HepG2 (cell line): Measurements from ENCODE around the gene MGAT5. TPM values are rescaled to one million over a fixed set of nuclear protein-coding genes. Genes with fewer than 3 reads are reported as not detected.

Experiments
- CREM ChIP-seq, 2 experiments: sonication (generic) in 1 of 2; formaldehyde crosslinking in 1 of 2; IDR thresholded peaks; 2 replicates each; pipeline versions ENCODE4 v1.4.0 to v1.6.1; 2016 to 2020; ENCODE audit warnings: antibody characterized with exemption in 1 of 2, mild to moderate bottlenecking in 1 of 2, missing genetic modification reagents in 1 of 2
- EED ChIP-seq: sonication (generic); formaldehyde crosslinking; IDR thresholded peaks from 2 replicates; pipeline ENCODE4 v1.5.0; 2020; ENCODE audit warnings: mild to moderate bottlenecking, missing genetic modification reagents
- FOSL2 ChIP-seq: sonication (generic); formaldehyde crosslinking; IDR thresholded peaks from 2 replicates; pipeline ENCODE4 v1.4.0; 2020; ENCODE audit warnings: missing genetic modification reagents
- FOXP1 ChIP-seq, 2 experiments: fragments of 450-650 bp in 1 of 2; IDR thresholded peaks; 2 replicates each; pipeline ENCODE4 v1.6.1; 2017 to 2018; ENCODE audit warnings: antibody characterized with exemption in 1 of 2
- HMG20A ChIP-seq: IDR thresholded peaks from 2 replicates; pipeline ENCODE4 v1.6.1; 2016; ENCODE audit warnings: borderline replicate concordance
- KAT7 ChIP-seq: IDR thresholded peaks from 2 replicates; pipeline ENCODE4 v1.6.1; 2018; ENCODE audit warnings: borderline replicate concordance, missing compliant biosample characterization
- KDM1A ChIP-seq: IDR thresholded peaks from 2 replicates; pipeline ENCODE4 v1.6.1; 2016; ENCODE audit warnings: missing compliant biosample characterization
- NCOA2 ChIP-seq: sonication (generic); formaldehyde crosslinking; IDR thresholded peaks from 2 replicates; pipeline ENCODE4 v1.8.0; 2022; ENCODE audit warnings: inconsistent platforms
- NR2F1 ChIP-seq, 2 experiments: fragments of 450-650 bp in 1 of 2; formaldehyde crosslinking in 1 of 2; IDR thresholded peaks; 2 replicates each; pipeline versions ENCODE4 v1.5.0 to v1.6.1; 2016 to 2020; ENCODE audit warnings: mild to moderate bottlenecking in 1 of 2, missing compliant biosample characterization in 1 of 2, missing genetic modification reagents in 1 of 2, moderate library complexity in 1 of 2
- POLR2G ChIP-seq: fragments of 200-400 bp; formaldehyde crosslinking; IDR thresholded peaks from 2 replicates; pipeline ENCODE4 v1.6.1; 2018; ENCODE audit warnings: mild to moderate bottlenecking, low read depth, low read length, moderate library complexity
- RCOR2 ChIP-seq: IDR thresholded peaks from 2 replicates; pipeline ENCODE4 v1.6.1; 2016; ENCODE audit warnings: missing biosample characterization, missing genetic modification reagents
- REL ChIP-seq: sonication (generic); formaldehyde crosslinking; conservative IDR thresholded peaks from 2 replicates; pipeline ENCODE4 v1.8.0; 2022; ENCODE audit warnings: mild to moderate bottlenecking, missing genetic modification reagents, moderate library complexity
- SRSF4 ChIP-seq: fragments of 200-400 bp; formaldehyde crosslinking; IDR thresholded peaks from one replicate; pipeline ENCODE4 v1.6.1; 2018; ENCODE audit warnings: mild to moderate bottlenecking, low read depth, low read length, moderate library complexity; ENCODE audit not compliant: poor library complexity, severe bottlenecking
- TEAD2 ChIP-seq: sonication (generic); formaldehyde crosslinking; IDR thresholded peaks from 2 replicates; pipeline ENCODE4 v1.9.0; 2021; ENCODE audit warnings: missing genetic modification reagents
- ZBTB20 ChIP-seq: sonication (generic); formaldehyde crosslinking; IDR thresholded peaks from 2 replicates; pipeline ENCODE4 v1.8.1; 2023; ENCODE audit warnings: missing genetic modification reagents, low read depth, mild to moderate bottlenecking, borderline replicate concordance
- ZEB1 ChIP-seq: IDR thresholded peaks from 2 replicates; pipeline ENCODE4 v1.6.1; 2012; ENCODE audit warnings: mild to moderate bottlenecking, low read depth, inconsistent platforms; ENCODE audit not compliant: insufficient replicate concordance
- ZNF354B ChIP-seq: sonication (generic); formaldehyde crosslinking; IDR thresholded peaks from 2 replicates; pipeline ENCODE4 v1.8.0; 2022; ENCODE audit warnings: mild to moderate bottlenecking, missing genetic modification reagents
- ZNF563 ChIP-seq: sonication (generic); formaldehyde crosslinking; IDR thresholded peaks from 2 replicates; pipeline ENCODE4 v1.8.0; 2022; ENCODE audit warnings: mild to moderate bottlenecking, moderate library complexity, missing genetic modification reagents
- ZNF580 ChIP-seq: IDR thresholded peaks from 2 replicates; pipeline ENCODE4 v1.6.1; 2016; ENCODE audit warnings: low read depth, borderline replicate concordance
- ZNF780A ChIP-seq: sonication (generic); formaldehyde crosslinking; IDR thresholded peaks from 2 replicates; pipeline ENCODE4 v1.8.0; 2022; ENCODE audit warnings: mild to moderate bottlenecking, missing genetic modification reagents, moderate library complexity
- ZSCAN9 ChIP-seq: IDR thresholded peaks from 2 replicates; pipeline ENCODE4 v1.6.1; 2016; ENCODE audit warnings: borderline replicate concordance
- polyA plus RNA-seq, 8 experiments: library from polyadenylated mRNA; depleted of rRNA in 3 of 8; stranded (reverse) in 7 of 8; unstranded in 1 of 8; fragments of >200 nt; fragmentation: Illumina TruSeq in 4 of 8; extraction: Trizol in 4 of 8; gene quantifications; 2 replicates each; pipeline versions ENCODE4 v1.2.1 to v1.2.3, GENCODE V29; 2011 to 2016; ENCODE audit warnings: low read depth in 4 of 8, missing spikeins in 1 of 8, mixed read lengths in 1 of 8; ENCODE audit not compliant: insufficient read depth in 1 of 8
- total RNA-seq, 5 experiments: library from RNA; depleted of rRNA; stranded (reverse); fragments of >200 nt; fragmentation: Illumina TruSeq; extraction: Trizol; gene quantifications; 2 replicates each; pipeline ENCODE4 v1.2.3, GENCODE V29; 2016; ENCODE audit warnings: low read depth in 1 of 5
- TF ChIP-seq, protein P1 (sequence below): sonication (generic); formaldehyde crosslinking; IDR thresholded peaks from 2 replicates; pipeline ENCODE4 v1.4.0; 2020; ENCODE audit warnings: low read depth, missing genetic modification reagents

The MGAT5 gene
- total and polyA plus RNA-seq, 2 of the 13 experiments (the other 11 are each of a cell fraction or from before 2014, with no cell fraction given) = 33.1 to 60.2 TPM

DNA sequence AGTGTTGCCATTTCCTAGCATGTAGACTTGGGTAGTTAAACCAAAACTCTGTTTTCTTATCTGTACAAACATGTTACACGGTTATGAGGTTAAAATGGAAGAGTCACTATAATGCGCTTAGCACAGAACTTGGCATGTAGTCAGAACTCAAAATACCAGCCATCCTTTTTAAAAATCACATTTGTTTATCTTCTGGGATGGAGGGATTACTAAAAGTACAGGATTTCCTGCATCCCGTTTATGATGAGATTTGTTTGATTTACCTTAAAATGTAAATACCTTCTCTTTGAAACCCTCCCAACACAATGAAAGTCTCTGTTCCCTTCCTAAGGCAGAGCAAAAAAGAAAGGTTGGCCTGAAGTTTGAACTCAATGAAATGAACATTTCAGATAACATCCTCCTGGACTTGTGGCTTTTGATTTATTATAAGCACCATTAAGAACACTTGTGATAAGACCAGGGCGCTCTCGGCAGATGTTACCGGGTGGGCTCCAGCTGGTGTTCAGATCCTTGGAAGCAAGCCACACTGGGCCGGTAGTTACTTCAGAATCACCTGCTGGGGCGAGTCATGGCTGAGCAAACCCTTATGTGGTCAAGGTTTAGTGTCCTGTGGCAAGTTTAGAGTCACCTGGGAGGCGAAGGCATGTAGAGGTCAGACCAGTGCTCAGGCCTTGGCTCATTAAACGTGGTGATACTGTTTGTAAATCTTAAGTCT, 105.7 kb downstream of the MGAT5 start (continued):
- TF ChIP-seq, protein P1, sequence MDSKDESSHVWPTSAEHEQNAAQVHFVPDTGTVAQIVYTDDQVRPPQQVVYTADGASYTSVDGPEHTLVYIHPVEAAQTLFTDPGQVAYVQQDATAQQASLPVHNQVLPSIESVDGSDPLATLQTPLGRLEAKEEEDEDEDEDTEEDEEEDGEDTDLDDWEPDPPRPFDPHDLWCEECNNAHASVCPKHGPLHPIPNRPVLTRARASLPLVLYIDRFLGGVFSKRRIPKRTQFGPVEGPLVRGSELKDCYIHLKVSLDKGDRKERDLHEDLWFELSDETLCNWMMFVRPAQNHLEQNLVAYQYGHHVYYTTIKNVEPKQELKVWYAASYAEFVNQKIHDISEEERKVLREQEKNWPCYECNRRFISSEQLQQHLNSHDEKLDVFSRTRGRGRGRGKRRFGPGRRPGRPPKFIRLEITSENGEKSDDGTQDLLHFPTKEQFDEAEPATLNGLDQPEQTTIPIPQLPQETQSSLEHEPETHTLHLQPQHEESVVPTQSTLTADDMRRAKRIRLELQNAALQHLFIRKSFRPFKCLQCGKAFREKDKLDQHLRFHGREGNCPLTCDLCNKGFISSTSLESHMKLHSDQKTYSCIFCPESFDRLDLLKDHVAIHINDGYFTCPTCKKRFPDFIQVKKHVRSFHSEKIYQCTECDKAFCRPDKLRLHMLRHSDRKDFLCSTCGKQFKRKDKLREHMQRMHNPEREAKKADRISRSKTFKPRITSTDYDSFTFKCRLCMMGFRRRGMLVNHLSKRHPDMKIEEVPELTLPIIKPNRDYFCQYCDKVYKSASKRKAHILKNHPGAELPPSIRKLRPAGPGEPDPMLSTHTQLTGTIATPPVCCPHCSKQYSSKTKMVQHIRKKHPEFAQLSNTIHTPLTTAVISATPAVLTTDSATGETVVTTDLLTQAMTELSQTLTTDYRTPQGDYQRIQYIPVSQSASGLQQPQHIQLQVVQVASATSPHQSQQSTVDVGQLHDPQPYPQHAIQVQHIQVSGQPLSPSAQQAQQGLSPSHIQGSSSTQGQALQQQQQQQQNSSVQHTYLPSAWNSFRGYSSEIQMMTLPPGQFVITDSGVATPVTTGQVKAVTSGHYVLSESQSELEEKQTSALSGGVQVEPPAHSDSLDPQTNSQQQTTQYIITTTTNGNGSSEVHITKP = no peak
- TF ChIP-seq FOXP1 (IDR thresholded peaks at IDR 0.05) (no peak), FOXP1 (CRISPR knock-in tag; IDR thresholded peaks at IDR 0.05) (peak; percentile 28; the same call in 1 of the 2 replicates), SRSF4 (no peak), FOSL2 (CRISPR knock-in tag) (peak; percentile 65), HMG20A (CRISPR knock-in tag) (peak; percentile 67; the same call in 1 of the 2 replicates), ZNF580 (CRISPR knock-in tag) (0 out of 2 replicates have a peak, but pooled peaks have one; percentile 18), ZNF780A (CRISPR knock-in tag) (no peak), KDM1A (no peak; the same call in 1 of the 2 replicates), ZSCAN9 (peak; percentile 45; the same call in 1 of the 2 replicates), ZNF563 (no peak), TEAD2 (CRISPR knock-in tag) (no peak), ZNF354B (CRISPR knock-in tag) (no peak), CREM (IDR thresholded peaks at IDR 0.05) (peak; percentile 59), CREM (CRISPR knock-in tag; IDR thresholded peaks at IDR 0.05) (no peak), POLR2G (no peak), EED (CRISPR knock-in tag) (no peak), ZBTB20 (CRISPR knock-in tag) (no peak), NCOA2 (CRISPR knock-in tag) (peak; percentile 69; the same call in 1 of the 2 replicates), KAT7 (CRISPR knock-in tag) (no peak), RCOR2 (CRISPR knock-in tag) (peak; percentile 54; the same call in 1 of the 2 replicates), REL (no peak), ZEB1 (peak; percentile 17), NR2F1 (CRISPR knock-in tag; IDR thresholded peaks at IDR 0.05) (no peak)
